Bronchial epithelial cell (primary cell): ENCODE measurements around the gene FRMD4A. TPM values are rescaled to one million over a fixed set of nuclear protein-coding genes. Genes with fewer than 3 reads are reported as not detected.

ENCODE experiments used
- DNase-seq: peaks from one replicate; pipeline ENCODE4 v3.0.0-alpha.2; 2010; ENCODE audit warnings: low read depth
- FAIRE-seq: peaks from 2 replicates; lab custom pipeline; 2011; peaks lifted over from hg19 to GRCh38; lab: Jason Lieb, UNC
- H3K27me3 ChIP-seq: 2 replicates; pipeline ENCODE4 v1.5.1; 2011; ENCODE audit warnings: low read length; ENCODE audit not compliant: control insufficient read depth, insufficient read depth
- H3K36me3 ChIP-seq: 2 replicates; pipeline ENCODE4 v1.5.1; 2011; ENCODE audit warnings: low read length; ENCODE audit not compliant: control insufficient read depth, insufficient read depth
- H3K4me3 ChIP-seq: 2 replicates; pipeline ENCODE4 v1.5.1; 2011; ENCODE audit warnings: mild to moderate bottlenecking, low read depth, low read length, control low read depth
- total RNA-seq: library from RNA; depleted of rRNA; stranded (reverse); fragments of >200 nt; gene quantifications from 2 replicates; pipeline ENCODE4 v1.2.1, GENCODE V29; 2014
- TF ChIP-seq, protein P1 (sequence below): IDR thresholded peaks from 2 replicates; pipeline ENCODE4 v1.5.1; 2011; ENCODE audit warnings: mild to moderate bottlenecking, moderate library complexity, low read length, control low read depth, inconsistent platforms; ENCODE audit not compliant: insufficient read depth, severe bottlenecking

Gene FRMD4A
- total RNA-seq, 1 donor from 2014 or later, result 3.2 TPM

GRCh38 chr10:13722747-13723653, 607.7 kb downstream of the FRMD4A start:
- DNase-seq, result no peak
- Histone ChIP-seq H3K27me3 (no peaks in the 10 kb centered on the region), H3K4me3 (no peak overlapping the region), H3K36me3 (no peaks in the 10 kb centered on the region)
- TF ChIP-seq, protein P1, sequence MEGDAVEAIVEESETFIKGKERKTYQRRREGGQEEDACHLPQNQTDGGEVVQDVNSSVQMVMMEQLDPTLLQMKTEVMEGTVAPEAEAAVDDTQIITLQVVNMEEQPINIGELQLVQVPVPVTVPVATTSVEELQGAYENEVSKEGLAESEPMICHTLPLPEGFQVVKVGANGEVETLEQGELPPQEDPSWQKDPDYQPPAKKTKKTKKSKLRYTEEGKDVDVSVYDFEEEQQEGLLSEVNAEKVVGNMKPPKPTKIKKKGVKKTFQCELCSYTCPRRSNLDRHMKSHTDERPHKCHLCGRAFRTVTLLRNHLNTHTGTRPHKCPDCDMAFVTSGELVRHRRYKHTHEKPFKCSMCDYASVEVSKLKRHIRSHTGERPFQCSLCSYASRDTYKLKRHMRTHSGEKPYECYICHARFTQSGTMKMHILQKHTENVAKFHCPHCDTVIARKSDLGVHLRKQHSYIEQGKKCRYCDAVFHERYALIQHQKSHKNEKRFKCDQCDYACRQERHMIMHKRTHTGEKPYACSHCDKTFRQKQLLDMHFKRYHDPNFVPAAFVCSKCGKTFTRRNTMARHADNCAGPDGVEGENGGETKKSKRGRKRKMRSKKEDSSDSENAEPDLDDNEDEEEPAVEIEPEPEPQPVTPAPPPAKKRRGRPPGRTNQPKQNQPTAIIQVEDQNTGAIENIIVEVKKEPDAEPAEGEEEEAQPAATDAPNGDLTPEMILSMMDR, result no peak
- FAIRE-seq, result peak; percentile 96

DNA sequence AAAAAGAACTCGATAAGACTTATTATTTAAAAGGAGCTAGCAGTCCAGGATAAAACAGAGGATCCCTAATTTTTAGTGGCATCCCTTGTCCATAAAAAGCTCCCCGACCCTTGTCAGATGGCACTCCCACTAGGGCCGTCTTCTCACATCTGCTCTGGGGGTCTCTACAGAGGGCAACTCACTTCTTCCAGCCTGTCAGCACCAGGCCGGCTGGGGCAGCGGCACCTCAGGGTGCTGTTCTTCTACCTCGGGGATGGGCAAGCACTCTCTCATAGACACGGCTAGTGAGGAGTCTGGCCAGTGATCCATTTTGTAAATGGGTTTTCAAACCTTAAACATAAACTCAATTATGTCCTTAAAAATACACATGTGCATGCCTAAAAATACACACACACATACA, 609.2 kb downstream of the FRMD4A start:
- Histone ChIP-seq H3K36me3 (no peaks in the 10 kb centered on the region), H3K27me3 (no peaks in the 10 kb centered on the region), H3K4me3 (no peak overlapping the region)
- TF ChIP-seq, protein P1, result no peak
- no peak for DNase-seq
- no peak for FAIRE-seq

- FAIRE-seq (no peak), DNase-seq (no peak)
- no peaks in the 10 kb centered on the region for H3K36me3 ChIP-seq
- TF ChIP-seq, protein P1, result no peak
- no peaks in the 10 kb centered on the region for H3K27me3 ChIP-seq
- no peak overlapping the region for H3K4me3 ChIP-seq
These were observed 610.0 kb downstream of the FRMD4A start for GRCh38 chr10:13720699-13721098.

DNA sequence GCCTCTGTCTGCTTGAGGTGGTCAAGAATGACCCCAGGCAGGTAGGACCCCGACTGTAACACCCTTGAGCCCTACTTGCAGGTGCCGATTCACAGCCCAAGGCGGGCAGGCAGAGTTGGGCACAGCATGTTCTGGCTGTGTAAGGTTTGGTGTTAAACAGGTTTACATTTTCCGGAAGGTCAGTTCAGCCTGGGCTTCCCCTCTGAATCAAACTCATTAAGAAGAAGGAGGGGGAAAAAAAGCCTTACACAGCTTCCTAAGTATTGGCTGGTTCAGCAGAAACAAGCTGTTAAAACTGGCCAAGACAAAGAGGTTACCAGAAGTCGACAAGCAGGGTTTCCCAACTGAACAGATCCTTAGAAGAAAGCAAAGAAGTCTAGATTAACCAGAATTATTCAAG, 611.3 kb downstream of the FRMD4A start:
- DNase-seq (no peak), FAIRE-seq (no peak)
- Histone ChIP-seq H3K36me3 (no peaks in the 10 kb centered on the region), H3K4me3 (no peak overlapping the region), H3K27me3 (no peaks in the 10 kb centered on the region)
- TF ChIP-seq, protein P1, result no peak

DNA sequence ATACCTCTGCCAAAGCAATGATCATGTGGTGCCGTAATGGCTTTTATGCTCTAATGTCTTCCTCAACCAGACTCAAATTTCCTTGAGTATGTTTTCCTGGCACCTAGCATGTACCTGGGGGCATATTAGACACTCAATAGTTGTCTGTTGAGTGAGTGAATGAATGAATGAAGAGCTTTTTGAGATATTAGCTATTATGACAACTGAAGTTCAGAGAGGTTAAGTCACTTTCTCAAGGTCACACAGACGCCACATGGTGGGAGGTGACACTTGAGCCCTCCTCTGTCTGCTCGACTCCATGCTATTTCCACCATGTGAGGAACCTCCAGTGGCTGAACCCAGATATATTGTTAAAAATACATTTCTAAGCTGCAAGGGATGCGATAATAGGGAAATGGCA, 611.9 kb downstream of the FRMD4A start:
- no peaks in the 10 kb centered on the region for H3K36me3 ChIP-seq
- DNase-seq, result no peak
- FAIRE-seq, result no peak
- H3K27me3 ChIP-seq, result no peaks in the 10 kb centered on the region
- TF ChIP-seq, protein P1, result no peak
- H3K4me3 ChIP-seq, result no peak overlapping the region
